GM12873 (cell line): Measurements from ENCODE around the gene FERMT1.

ENCODE experiments used
- TF ChIP-seq, protein P1 (sequence below): IDR thresholded peaks from 2 replicates; pipeline ENCODE4 v1.5.1; 2012; ENCODE audit warnings: low read depth, mild to moderate bottlenecking, moderate library complexity, low read length, control low read depth; ENCODE audit not compliant: insufficient read depth; ENCODE audit errors: missing control alignments

Gene FERMT1

DNA sequence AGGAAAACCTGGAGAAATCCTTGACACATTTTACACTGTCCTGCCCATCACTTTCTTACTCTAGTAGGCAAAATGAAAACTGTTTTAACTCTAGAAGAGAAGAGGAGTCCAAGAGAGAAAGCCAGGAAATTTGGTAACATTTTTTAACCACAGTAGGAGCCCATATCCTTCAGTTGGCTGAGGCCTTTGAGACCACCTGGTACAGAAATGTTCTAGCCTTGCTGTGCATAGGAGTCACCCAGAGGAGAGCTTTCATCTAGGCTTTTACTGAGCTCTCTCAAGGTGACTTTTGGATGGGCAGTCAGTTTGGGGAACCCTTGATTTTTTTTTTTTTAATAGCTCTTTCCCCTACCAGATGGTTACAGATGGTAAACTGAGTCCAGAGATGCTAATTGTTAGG is 94.0 kb downstream of the FERMT1 start:
- TF ChIP-seq, protein P1, sequence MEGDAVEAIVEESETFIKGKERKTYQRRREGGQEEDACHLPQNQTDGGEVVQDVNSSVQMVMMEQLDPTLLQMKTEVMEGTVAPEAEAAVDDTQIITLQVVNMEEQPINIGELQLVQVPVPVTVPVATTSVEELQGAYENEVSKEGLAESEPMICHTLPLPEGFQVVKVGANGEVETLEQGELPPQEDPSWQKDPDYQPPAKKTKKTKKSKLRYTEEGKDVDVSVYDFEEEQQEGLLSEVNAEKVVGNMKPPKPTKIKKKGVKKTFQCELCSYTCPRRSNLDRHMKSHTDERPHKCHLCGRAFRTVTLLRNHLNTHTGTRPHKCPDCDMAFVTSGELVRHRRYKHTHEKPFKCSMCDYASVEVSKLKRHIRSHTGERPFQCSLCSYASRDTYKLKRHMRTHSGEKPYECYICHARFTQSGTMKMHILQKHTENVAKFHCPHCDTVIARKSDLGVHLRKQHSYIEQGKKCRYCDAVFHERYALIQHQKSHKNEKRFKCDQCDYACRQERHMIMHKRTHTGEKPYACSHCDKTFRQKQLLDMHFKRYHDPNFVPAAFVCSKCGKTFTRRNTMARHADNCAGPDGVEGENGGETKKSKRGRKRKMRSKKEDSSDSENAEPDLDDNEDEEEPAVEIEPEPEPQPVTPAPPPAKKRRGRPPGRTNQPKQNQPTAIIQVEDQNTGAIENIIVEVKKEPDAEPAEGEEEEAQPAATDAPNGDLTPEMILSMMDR: no peak

DNA sequence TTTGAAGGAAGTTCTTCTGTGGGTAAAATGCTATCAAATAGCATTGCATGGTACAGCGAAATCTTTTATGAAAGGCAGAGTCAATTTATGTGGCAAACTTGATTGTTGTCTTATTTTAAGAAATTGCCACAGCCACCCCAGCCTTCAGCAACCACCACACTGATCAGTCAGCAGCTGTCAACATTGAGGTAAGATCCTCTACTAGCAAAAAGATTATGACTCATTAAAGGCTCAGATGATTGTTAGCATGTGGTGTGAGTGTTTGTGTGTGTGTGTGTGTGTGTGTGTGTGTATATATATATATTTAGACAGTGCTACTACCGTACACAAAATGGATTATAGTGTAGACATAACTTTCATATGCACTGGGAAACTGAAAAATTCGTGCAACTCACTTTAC is 96.8 kb downstream of the FERMT1 start:
- TF ChIP-seq, protein P1: no peak
